H1 (cell line): Measurements from ENCODE around the gene SFT2D1.

ENCODE experiments used
- CEBPB ChIP-seq: IDR thresholded peaks from 2 replicates; pipeline ENCODE4 v1.6.1; 2012; ENCODE audit warnings: low read depth, low read length
- CREB1 ChIP-seq: IDR thresholded peaks from 2 replicates; pipeline ENCODE4 v1.6.1; 2012; ENCODE audit warnings: inconsistent platforms
- CTCF ChIP-seq, 3 experiments: IDR thresholded peaks; 1 replicate in 2 of 3; 2 replicates in 1 of 3; pipeline versions ENCODE4 v1.5.1 to v1.6.1; 2011; ENCODE audit warnings: low read length in 3 of 3, mild to moderate bottlenecking in 3 of 3, inconsistent platforms in 2 of 3, low read depth in 1 of 3, moderate library complexity in 1 of 3; ENCODE audit not compliant: insufficient read depth in 1 of 3; ENCODE audit errors: control extremely low read depth in 1 of 3
- JUND ChIP-seq: IDR thresholded peaks from 2 replicates; pipeline ENCODE4 v1.6.1; 2011; ENCODE audit warnings: mild to moderate bottlenecking, improper control_type of control experiment, low read length
- MAX ChIP-seq: IDR thresholded peaks from 2 replicates; pipeline ENCODE4 v1.6.1; 2012; ENCODE audit warnings: inconsistent platforms
- POLR2A ChIP-seq, 2 experiments: IDR thresholded peaks; 1 replicate in 1 of 2; 2 replicates in 1 of 2; pipeline ENCODE4 v1.6.1; 2011; ENCODE audit warnings: low read depth in 2 of 2, low read length in 2 of 2, mild to moderate bottlenecking in 2 of 2; ENCODE audit errors: control extremely low read depth in 1 of 2
- RFX5 ChIP-seq: IDR thresholded peaks from 2 replicates; pipeline ENCODE4 v1.6.1; 2011; ENCODE audit warnings: low read depth, low read length, improper control_type of control experiment, borderline replicate concordance
- ZNF274 ChIP-seq: IDR thresholded peaks from 2 replicates; pipeline ENCODE4 v1.7.0; 2012; ENCODE audit warnings: low read length, borderline replicate concordance; ENCODE audit errors: extremely low read depth

DNA sequence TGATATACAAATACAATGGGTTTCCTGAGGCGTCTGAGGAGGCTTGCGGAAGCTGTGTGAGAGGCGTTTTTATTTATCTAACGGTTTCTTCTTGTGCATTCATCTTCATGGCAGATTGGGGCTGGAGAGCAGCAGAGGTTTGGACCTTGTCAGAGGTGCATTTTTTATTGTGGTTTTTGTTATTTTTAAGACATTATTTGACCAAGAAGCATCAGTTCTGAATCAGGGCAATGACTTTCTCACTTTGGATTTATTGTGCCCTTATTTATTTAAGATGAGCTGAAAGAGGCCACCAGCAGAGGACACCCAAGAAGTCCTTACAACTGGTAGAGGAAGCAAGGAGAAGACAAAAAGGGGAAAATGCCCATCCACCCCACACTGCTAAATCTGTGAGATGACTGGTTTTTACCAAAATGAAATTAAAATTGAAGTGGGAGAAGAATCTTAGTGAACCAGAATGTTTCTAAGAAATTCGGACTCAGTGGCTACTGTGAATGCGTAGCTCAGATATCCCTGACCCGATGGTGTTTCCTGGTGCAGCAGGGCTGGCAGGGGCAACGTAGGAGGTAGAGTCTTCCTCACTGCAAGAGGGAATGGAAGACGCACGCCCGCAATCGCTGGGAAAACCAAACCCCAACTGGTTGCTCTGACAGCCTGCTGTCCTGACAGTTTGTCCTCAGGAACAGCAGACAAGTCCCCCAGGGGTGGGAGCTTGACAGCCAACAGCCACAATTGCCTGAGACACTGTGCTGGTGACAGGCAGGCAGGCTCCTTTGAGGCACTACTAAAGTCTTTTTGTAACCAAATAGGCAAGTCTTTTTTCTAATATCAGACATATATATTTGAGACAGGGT, 48.4 kb downstream of the SFT2D1 start:
- TF ChIP-seq RFX5 (no peak), CTCF (IDR thresholded peaks at IDR 0.05; ENCODE audit: control extremely low read depth in 1 of 3, insufficient read depth in 1 of 3, low read depth in 1 of 3, low read length in 3 of 3) (no peak), CEBPB (no peak), MAX (no peak), JUND (no peak), ZNF274 (no peak), CREB1 (no peak), POLR2A (IDR thresholded peaks at IDR 0.05; ENCODE audit: control extremely low read depth in 1 of 2, low read depth in 2 of 2, low read length in 2 of 2) (no peak)
